GM12873 (cell line): ENCODE results near the gene CTNNA2.

Experiments
- TF ChIP-seq, protein P1 (sequence below): IDR thresholded peaks from 2 replicates; pipeline ENCODE4 v1.5.1; 2012; ENCODE audit warnings: low read depth, mild to moderate bottlenecking, moderate library complexity, low read length, control low read depth; ENCODE audit not compliant: insufficient read depth; ENCODE audit errors: missing control alignments

CTNNA2 gene

DNA sequence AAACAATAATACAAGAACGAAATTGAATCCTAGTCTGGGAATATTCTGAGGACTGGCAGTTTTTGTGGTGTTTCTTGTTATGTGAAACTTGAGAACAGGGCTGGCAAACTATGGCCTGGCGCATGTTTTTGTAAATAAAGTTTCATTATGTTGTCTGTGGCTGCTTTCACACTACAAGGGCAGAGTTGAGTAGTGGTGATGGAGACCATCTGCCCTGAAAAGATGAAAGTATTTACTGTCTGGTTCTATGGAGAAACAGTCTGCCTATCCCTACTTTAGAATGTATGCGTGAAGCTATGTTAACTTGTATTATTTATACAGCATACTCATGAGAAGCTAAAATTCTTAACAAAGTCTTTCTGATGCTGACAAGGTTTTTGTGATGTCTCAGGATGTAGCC, 439.8 kb downstream of the CTNNA2 start:
- TF ChIP-seq, protein P1, sequence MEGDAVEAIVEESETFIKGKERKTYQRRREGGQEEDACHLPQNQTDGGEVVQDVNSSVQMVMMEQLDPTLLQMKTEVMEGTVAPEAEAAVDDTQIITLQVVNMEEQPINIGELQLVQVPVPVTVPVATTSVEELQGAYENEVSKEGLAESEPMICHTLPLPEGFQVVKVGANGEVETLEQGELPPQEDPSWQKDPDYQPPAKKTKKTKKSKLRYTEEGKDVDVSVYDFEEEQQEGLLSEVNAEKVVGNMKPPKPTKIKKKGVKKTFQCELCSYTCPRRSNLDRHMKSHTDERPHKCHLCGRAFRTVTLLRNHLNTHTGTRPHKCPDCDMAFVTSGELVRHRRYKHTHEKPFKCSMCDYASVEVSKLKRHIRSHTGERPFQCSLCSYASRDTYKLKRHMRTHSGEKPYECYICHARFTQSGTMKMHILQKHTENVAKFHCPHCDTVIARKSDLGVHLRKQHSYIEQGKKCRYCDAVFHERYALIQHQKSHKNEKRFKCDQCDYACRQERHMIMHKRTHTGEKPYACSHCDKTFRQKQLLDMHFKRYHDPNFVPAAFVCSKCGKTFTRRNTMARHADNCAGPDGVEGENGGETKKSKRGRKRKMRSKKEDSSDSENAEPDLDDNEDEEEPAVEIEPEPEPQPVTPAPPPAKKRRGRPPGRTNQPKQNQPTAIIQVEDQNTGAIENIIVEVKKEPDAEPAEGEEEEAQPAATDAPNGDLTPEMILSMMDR = no peak

DNA sequence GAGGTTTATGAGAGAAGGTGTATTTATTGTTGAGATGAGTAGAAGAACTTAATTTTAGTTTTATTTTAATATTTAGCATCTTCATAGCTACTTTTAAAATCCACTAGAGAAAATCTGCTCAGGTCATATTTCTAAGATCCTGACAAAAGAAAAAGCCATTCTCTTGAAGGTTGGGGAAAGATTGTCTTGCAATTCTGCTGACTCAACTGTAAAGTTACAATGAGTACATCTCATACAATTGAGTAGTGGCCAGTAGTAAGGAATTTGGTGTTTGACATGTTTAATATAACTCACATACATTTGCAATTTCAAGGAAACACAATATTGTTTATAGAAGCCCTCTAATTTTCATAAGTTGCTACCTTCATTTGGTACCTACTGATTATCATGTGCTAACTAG, 447.2 kb downstream of the CTNNA2 start:
- TF ChIP-seq, protein P1 = no peak

GRCh38 chr2:79960519-79960918, 447.7 kb downstream of the CTNNA2 start:
- TF ChIP-seq, protein P1 = no peak

- TF ChIP-seq, protein P1 = no peak
Measured at GRCh38 chr2:79964966-79965365, 452.1 kb downstream of the CTNNA2 start.

DNA sequence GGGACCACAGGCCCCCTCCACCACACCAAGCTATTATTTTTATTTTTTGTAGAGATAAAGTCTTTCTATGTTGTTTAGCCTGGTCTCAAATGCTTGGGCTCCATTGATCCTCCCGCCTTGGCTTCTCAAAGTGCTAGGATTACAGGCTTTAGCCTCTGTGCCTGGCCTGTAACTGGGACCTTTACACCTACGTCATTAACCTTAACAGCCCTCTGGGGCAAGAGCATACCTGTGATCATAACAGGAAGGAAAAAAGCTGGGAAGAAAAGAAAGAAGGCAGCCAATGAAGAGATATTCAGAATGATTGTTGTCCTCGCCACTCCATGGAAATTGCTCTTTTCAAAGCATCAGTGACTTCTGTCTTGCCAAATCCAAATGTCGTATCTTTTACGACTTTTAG, 453.5 kb downstream of the CTNNA2 start:
- TF ChIP-seq, protein P1 = no peak

GRCh38 chr2:79966882-79967281, 454.0 kb downstream of the CTNNA2 start:
- TF ChIP-seq, protein P1 = no peak

DNA sequence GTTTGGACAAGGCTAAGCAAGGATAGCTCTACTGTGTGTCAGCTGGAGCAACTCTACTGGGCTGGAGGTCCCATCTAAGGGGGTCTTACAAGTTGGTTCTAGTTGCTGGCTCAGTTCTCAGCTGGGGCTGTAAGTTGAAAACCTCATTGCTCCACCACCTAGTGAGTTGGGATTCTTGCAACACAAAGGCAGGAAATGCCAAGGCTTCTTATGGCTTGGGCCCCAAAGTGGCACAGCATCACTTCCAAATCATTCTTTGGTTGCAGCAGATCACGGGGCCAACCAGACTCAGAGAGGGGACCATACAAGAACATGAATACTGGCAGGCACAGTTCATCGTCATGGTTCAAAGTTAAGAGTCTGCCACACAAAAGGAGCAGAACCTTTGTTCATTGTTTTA, 459.0 kb downstream of the CTNNA2 start:
- TF ChIP-seq, protein P1 = no peak
